K562 (cell line): ENCODE data around the gene PRR14L. TPM values are rescaled to one million over a fixed set of nuclear protein-coding genes. Genes with fewer than 3 reads are reported as not detected.

ENCODE experiments used
- C11orf30 ChIP-seq: fragments of 450-650 bp; IDR thresholded peaks from 2 replicates; pipeline ENCODE4 v1.6.1; 2016; ENCODE audit warnings: low read depth, mild to moderate bottlenecking
- CBX3 ChIP-seq, 2 experiments: IDR thresholded peaks; 1 replicate in 1 of 2; 2 replicates in 1 of 2; pipeline ENCODE4 v1.6.1; 2012; ENCODE audit warnings: inconsistent platforms in 2 of 2, low read length in 2 of 2, borderline replicate concordance in 1 of 2, control low read depth in 1 of 2
- ELK3 ChIP-seq: fragments of 450-650 bp; formaldehyde crosslinking; IDR thresholded peaks from 2 replicates; pipeline ENCODE4 v1.4.0; 2020; ENCODE audit warnings: mild to moderate bottlenecking
- ETV6 ChIP-seq, 3 experiments: fragments of 150-350 bp in 1 of 3; sonication (generic) in 1 of 3; formaldehyde crosslinking in 1 of 3; IDR thresholded peaks; 2 replicates each; pipeline versions ENCODE4 v1.6.1 to v1.8.0; 2014 to 2022; ENCODE audit warnings: borderline replicate concordance in 2 of 3, low read depth in 2 of 3, antibody characterized with exemption in 1 of 3, low read length in 1 of 3, mild to moderate bottlenecking in 1 of 3, missing genetic modification reagents in 1 of 3
- GABPB1 ChIP-seq: sonication (generic); formaldehyde crosslinking; IDR thresholded peaks from 2 replicates; pipeline ENCODE4 v1.8.0; 2022; ENCODE audit warnings: mild to moderate bottlenecking, missing genetic modification reagents
- KAT7 ChIP-seq: sonication (generic); formaldehyde crosslinking; IDR thresholded peaks from 2 replicates; pipeline ENCODE4 v1.8.0; 2022; ENCODE audit warnings: missing genetic modification reagents, mild to moderate bottlenecking, borderline replicate concordance
- MBD2 ChIP-seq: sonication (generic); IDR thresholded peaks from 2 replicates; pipeline ENCODE4 v1.6.1; 2016; ENCODE audit warnings: low read depth, borderline replicate concordance
- MEF2A ChIP-seq: IDR thresholded peaks from 2 replicates; pipeline ENCODE4 v1.6.1; 2011; ENCODE audit warnings: low read depth, mild to moderate bottlenecking, low read length, moderate library complexity; ENCODE audit not compliant: control insufficient read depth
- MLLT1 ChIP-seq, 2 experiments: fragments of 450-650 bp; IDR thresholded peaks; 2 replicates each; pipeline ENCODE4 v1.6.1; 2016
- NFE2 ChIP-seq: IDR thresholded peaks from 2 replicates; pipeline ENCODE4 v1.6.1; 2014; ENCODE audit warnings: antibody characterized with exemption, low read depth
- NFIX ChIP-seq: fragments of 250-450 bp; sonication (Bioruptor Pico); IDR thresholded peaks from 2 replicates; pipeline ENCODE4 v1.4.0; 2020; ENCODE audit warnings: low read depth, mild to moderate bottlenecking, moderate library complexity
- NR2C1 ChIP-seq, 2 experiments: fragments of 450-650 bp; IDR thresholded peaks; 2 replicates each; pipeline ENCODE4 v1.6.1; 2017; ENCODE audit warnings: mild to moderate bottlenecking in 2 of 2, antibody characterized with exemption in 1 of 2, inconsistent platforms in 1 of 2, missing compliant biosample characterization in 1 of 2, missing genetic modification characterization in 1 of 2
- NR4A1 ChIP-seq, 2 experiments: fragments of 250-450 bp in 1 of 2; fragments of 450-650 bp in 1 of 2; sonication (Bioruptor Pico) in 1 of 2; IDR thresholded peaks; 2 replicates each; pipeline versions ENCODE4 v1.4.0 to v1.6.1; 2016 to 2020; ENCODE audit warnings: mild to moderate bottlenecking in 2 of 2, missing compliant biosample characterization in 1 of 2, missing genetic modification characterization in 1 of 2, moderate library complexity in 1 of 2
- SIN3B ChIP-seq: fragments of 450-650 bp; IDR thresholded peaks from 2 replicates; pipeline ENCODE4 v1.6.1; 2017; ENCODE audit warnings: low read depth, mild to moderate bottlenecking, moderate library complexity
- ZNF133 ChIP-seq: fragments of 250-450 bp; sonication (Bioruptor Pico); IDR thresholded peaks from 2 replicates; pipeline ENCODE4 v1.4.0; 2020; ENCODE audit warnings: mild to moderate bottlenecking
- ZNF316 ChIP-seq: fragments of 450-650 bp; IDR thresholded peaks from 2 replicates; pipeline ENCODE4 v1.6.1; 2016
- ZNF589 ChIP-seq: fragments of 200-800 bp; sonication (Bioruptor generic); IDR thresholded peaks from 2 replicates; pipeline ENCODE4 v1.6.1; 2016; ENCODE audit warnings: low read depth, missing genetic modification characterization, missing compliant biosample characterization
- polyA plus RNA-seq, 8 experiments: library from polyadenylated mRNA; depleted of rRNA in 4 of 8; stranded (reverse) in 5 of 8; unstranded in 3 of 8; fragments of >200 nt; fragmentation: Nextera tagmentation in 2 of 8; fragmentation: Illumina TruSeq in 1 of 8; extraction: Ambion mirVana in 2 of 8; extraction: Trizol in 1 of 8; gene quantifications; 2 replicates each; pipeline versions ENCODE4 v1.2.1 to v1.2.3, GENCODE V29; 2011 to 2014; ENCODE audit warnings: inconsistent platforms in 1 of 8, missing spikeins in 1 of 8
- total RNA-seq, 7 experiments: library from RNA; depleted of rRNA in 6 of 7; stranded (reverse); fragments of >200 nt in 6 of 7; fragmentation: Illumina TruSeq in 2 of 7; extraction: Trizol in 2 of 7; gene quantifications; 2 replicates each; pipeline versions ENCODE4 v1.2.1 to v1.2.3, GENCODE V29; 2011 to 2021; ENCODE audit warnings: low replicate concordance in 1 of 7
- TF ChIP-seq, protein P1 (sequence below): sonication (generic); formaldehyde crosslinking; IDR thresholded peaks from 2 replicates; pipeline ENCODE4 v1.5.0; 2020; ENCODE audit warnings: missing genetic modification reagents
- TF ChIP-seq, protein P2 (sequence below): sonication (generic); formaldehyde crosslinking; IDR thresholded peaks from 2 replicates; pipeline ENCODE4 v1.8.0; 2022; ENCODE audit warnings: mild to moderate bottlenecking, missing genetic modification reagents, borderline replicate concordance

The PRR14L gene
- total and polyA plus RNA-seq, 9 of the 15 experiments (the other 6 are each of a cell fraction or from before 2014, with no cell fraction given) = 2.8 to 36.3 (median 12.3) TPM

GRCh38 chr22:31750365-31751284, 693 bp upstream of the PRR14L start (continued):
- TF ChIP-seq MLLT1 (IDR thresholded peaks at IDR 0.05) = 0 out of 4 replicates have a peak, but pooled peaks of 1 of the 2 experiments have one; percentile 32
- TF ChIP-seq GABPB1 (CRISPR knock-in tag) = no peak
- no peak for TF ChIP-seq KAT7 (CRISPR knock-in tag)
- TF ChIP-seq MBD2 = no peak
- TF ChIP-seq SIN3B = no peak
- no peak for TF ChIP-seq ETV6 (IDR thresholded peaks at IDR 0.05; ENCODE audit: borderline replicate concordance in 1 of 2, low read depth in 2 of 2, low read length in 1 of 2)
- TF ChIP-seq ETV6 (CRISPR knock-in tag; IDR thresholded peaks at IDR 0.05; ENCODE audit: borderline replicate concordance) = no peak
- no peak for TF ChIP-seq ELK3 (CRISPR knock-in tag)
- no peak for TF ChIP-seq NFIX
- TF ChIP-seq C11orf30 = peak; percentile 59
- TF ChIP-seq ZNF316 = peak; percentile 58
- TF ChIP-seq NR2C1 (IDR thresholded peaks at IDR 0.05) = no peak
- no peak for TF ChIP-seq NR2C1 (tag; IDR thresholded peaks at IDR 0.05)
- TF ChIP-seq NR4A1 (CRISPR knock-in tag; IDR thresholded peaks at IDR 0.05) = no peak
- no peak for TF ChIP-seq NR4A1 (tag; IDR thresholded peaks at IDR 0.05)
- TF ChIP-seq MEF2A = no peak
- TF ChIP-seq NFE2 = peak; percentile 74
- TF ChIP-seq CBX3 (IDR thresholded peaks at IDR 0.05; ENCODE audit: borderline replicate concordance in 1 of 2, low read length in 2 of 2) = no peak
- TF ChIP-seq ZNF133 (CRISPR knock-in tag) = no peak
- TF ChIP-seq, protein P1, sequence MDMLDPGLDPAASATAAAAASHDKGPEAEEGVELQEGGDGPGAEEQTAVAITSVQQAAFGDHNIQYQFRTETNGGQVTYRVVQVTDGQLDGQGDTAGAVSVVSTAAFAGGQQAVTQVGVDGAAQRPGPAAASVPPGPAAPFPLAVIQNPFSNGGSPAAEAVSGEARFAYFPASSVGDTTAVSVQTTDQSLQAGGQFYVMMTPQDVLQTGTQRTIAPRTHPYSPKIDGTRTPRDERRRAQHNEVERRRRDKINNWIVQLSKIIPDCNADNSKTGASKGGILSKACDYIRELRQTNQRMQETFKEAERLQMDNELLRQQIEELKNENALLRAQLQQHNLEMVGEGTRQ (CRISPR knock-in tag) = no peak
- TF ChIP-seq, protein P2, sequence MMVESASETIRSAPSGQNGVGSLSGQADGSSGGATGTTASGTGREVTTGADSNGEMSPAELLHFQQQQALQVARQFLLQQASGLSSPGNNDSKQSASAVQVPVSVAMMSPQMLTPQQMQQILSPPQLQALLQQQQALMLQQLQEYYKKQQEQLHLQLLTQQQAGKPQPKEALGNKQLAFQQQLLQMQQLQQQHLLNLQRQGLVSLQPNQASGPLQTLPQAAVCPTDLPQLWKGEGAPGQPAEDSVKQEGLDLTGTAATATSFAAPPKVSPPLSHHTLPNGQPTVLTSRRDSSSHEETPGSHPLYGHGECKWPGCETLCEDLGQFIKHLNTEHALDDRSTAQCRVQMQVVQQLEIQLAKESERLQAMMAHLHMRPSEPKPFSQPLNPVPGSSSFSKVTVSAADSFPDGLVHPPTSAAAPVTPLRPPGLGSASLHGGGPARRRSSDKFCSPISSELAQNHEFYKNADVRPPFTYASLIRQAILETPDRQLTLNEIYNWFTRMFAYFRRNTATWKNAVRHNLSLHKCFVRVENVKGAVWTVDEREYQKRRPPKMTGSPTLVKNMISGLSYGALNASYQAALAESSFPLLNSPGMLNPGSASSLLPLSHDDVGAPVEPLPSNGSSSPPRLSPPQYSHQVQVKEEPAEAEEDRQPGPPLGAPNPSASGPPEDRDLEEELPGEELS = no peak
- TF ChIP-seq ZNF589 (CRISPR knock-in tag) = no peak
- TF ChIP-seq, all 486 proteins: peak for 5
